Activated T-cell treated with anti-CD3 and anti-CD28 coated beads for 24 hours (primary cell): ENCODE results near the gene MAGEB6B.
"Not testable (repeated sequence)": the region's sequence is repeated elsewhere in the genome, so short reads cannot be mapped to it uniquely, and the experiment has no call there.

Experiments
- DNase-seq: peaks from one replicate; pipeline ENCODE4 v3.0.0-alpha.2; 2020; ENCODE audit warnings: low read depth

MAGEB6B gene

GRCh38 chrX:26160301-26160700 lies at the start of gene MAGEB6B:
MAGEB6B (plus strand) TSS chrX:26160601; CDS start chrX:26160601, 0 bp downstream.
- no peak for DNase-seq

GRCh38 chrX:26138274-26138673 lies 22.1 kb upstream of the MAGEB6B start, which contains the start of gene MAGEB18:
MAGEB18 (plus strand) TSS chrX:26138343; CDS start chrX:26138986, 643 bp downstream.
- DNase-seq = no peak

GRCh38 chrX:26146024-26146423 lies 14.4 kb upstream of the MAGEB6B start:
- DNase-seq = no peak

GRCh38 chrX:26192204-26192603 lies 31.8 kb downstream of the MAGEB6B start, which contains the start of gene MAGEB6:
MAGEB6 (plus strand) TSS chrX:26192440; CDS start chrX:26193847, 1,407 bp downstream.
- no peak for DNase-seq

GRCh38 chrX:26203561-26203960 lies 43.2 kb downstream of the MAGEB6B start:
- DNase-seq = no peak

- not testable (repeated sequence) for DNase-seq
Measured at GRCh38 chrX:26204717-26205116, 44.3 kb downstream of the MAGEB6B start.

- DNase-seq = no peak
Measured at GRCh38 chrX:26208012-26208411, 47.6 kb downstream of the MAGEB6B start.
